Dermis microvascular lymphatic vessel endothelial cell (primary cell): Measurements from ENCODE around the gene GOLT1A. TPM values are rescaled to one million over a fixed set of nuclear protein-coding genes. Genes with fewer than 3 reads are reported as not detected.
A peak's percentile ranks its signal among the peaks of the same experiment; 100 is the strongest.

ENCODE experiments used
- DNase-seq, 2 donors: peaks; one replicate each; pipeline versions ENCODE4 v3.0.0 to v3.0.0-alpha.2; 2010; ENCODE audit warnings: low read depth in 2 of 2
- total RNA-seq: library from RNA; depleted of rRNA; stranded (reverse); fragments of >200 nt; gene quantifications from 2 replicates; pipeline ENCODE4 v1.2.1, GENCODE V29; 2014

The GOLT1A gene
- total RNA-seq, 1 donor from 2014 or later = 0.13 TPM

- DNase-seq = no peak
Measured at GRCh38 chr1:204192589-204193352, 21.0 kb downstream of the GOLT1A start.

- DNase-seq = no peak
Measured at GRCh38 chr1:204192046-204192445, 21.7 kb downstream of the GOLT1A start.

- no peak for DNase-seq
Measured at GRCh38 chr1:204191456-204191855, 22.3 kb downstream of the GOLT1A start.

- DNase-seq = peak; percentile 67 to 73
Measured at GRCh38 chr1:204190212-204191211, 23.3 kb downstream of the GOLT1A start.

GRCh38 chr1:204188959-204189639 is 24.7 kb downstream of the GOLT1A start:
- no peak for DNase-seq

- DNase-seq = no peak
Measured at GRCh38 chr1:204186597-204186996, 27.2 kb downstream of the GOLT1A start.

- no peak for DNase-seq
Measured at GRCh38 chr1:204181116-204181515, 32.7 kb downstream of the GOLT1A start.

- no peak for DNase-seq
Measured at GRCh38 chr1:204180133-204180532, 33.7 kb downstream of the GOLT1A start.

GRCh38 chr1:204178487-204179281 is 35.1 kb downstream of the GOLT1A start:
- DNase-seq = no peak

- DNase-seq = no peak
Measured at GRCh38 chr1:204177133-204177532, 36.7 kb downstream of the GOLT1A start.

GRCh38 chr1:204176049-204176448 is 37.7 kb downstream of the GOLT1A start:
- DNase-seq = no peak

- no peak for DNase-seq
Measured at GRCh38 chr1:204174958-204175357, 38.8 kb downstream of the GOLT1A start.

- DNase-seq = no peak
Measured at GRCh38 chr1:204172404-204173029, 41.3 kb downstream of the GOLT1A start.

- peak; percentile 81 to 90 for DNase-seq
Measured at GRCh38 chr1:204171751-204172178, 42.0 kb downstream of the GOLT1A start.

GRCh38 chr1:204170494-204171155 is 43.2 kb downstream of the GOLT1A start:
- DNase-seq = no peak

GRCh38 chr1:204169858-204170257 is 43.9 kb downstream of the GOLT1A start:
- no peak for DNase-seq

GRCh38 chr1:204167730-204168129 is 46.1 kb downstream of the GOLT1A start:
- DNase-seq = no peak

- DNase-seq = no peak
Measured at GRCh38 chr1:204166219-204166618, 47.6 kb downstream of the GOLT1A start, which contains the start of gene REN. Gene REN, minus strand, starts transcription at chr1:204166337. Its CDS starts 44 bp downstream, at chr1:204166293.

- peak; percentile 30 to 65 for DNase-seq
Measured at GRCh38 chr1:204162494-204163074, 51.2 kb downstream of the GOLT1A start.
